RWPE1 (cell line): Measurements from ENCODE around the gene DKK1.

Experiments used
- CTCF ChIA-PET: fragments of 350-600 bp; sonication (Branson Sonifier 250); formaldehyde crosslinking; extraction: SDS; loops from one replicate; lab custom pipeline; 2021; lab: Yijun Ruan, JAX
- POLR2A ChIA-PET: fragments of 400-600 bp; formaldehyde crosslinking; extraction: SDS; loops from one replicate; lab custom pipeline; 2020; ENCODE audit warnings: antibody characterized with exemption; ENCODE audit not compliant: low non-redundant PET; lab: Yijun Ruan, JAX
- DNase-seq: peaks from one replicate; pipeline ENCODE4 v3.0.0; 2012; ENCODE audit warnings: low spot score
- H3K27ac ChIP-seq: fragments of 450-650 bp; 2 replicates; pipeline ENCODE4 v1.5.1; 2017
- CTCF ChIP-seq: fragments of 450-650 bp; conservative IDR thresholded peaks from 2 replicates; pipeline ENCODE4 v1.5.1; 2017; ENCODE audit warnings: low read depth, mild to moderate bottlenecking

DKK1 gene

GRCh38 chr10:52313933-52314821, at the start of gene DKK1:
DKK1 (plus strand) TSS chr10:52314281; CDS start chr10:52314435, 154 bp downstream.
- peak; percentile 81 for DNase-seq
- CTCF ChIA-PET, result interaction anchor here (0.6 to 1.8 kb wide), 15 partner anchors 13 to 813 kb away, joined by 3 to 7 read pairs (median 3); no protein-coding TSS in a partner anchor

GRCh38 chr10:52265131-52265926, 48.8 kb upstream of the DKK1 start:
- no peak for TF ChIP-seq CTCF
- CTCF ChIA-PET, result interaction anchor here (0.5 kb wide), 1 partner anchor 261 kb away, joined by 3 read pairs; no protein-coding TSS in a partner anchor
- POLR2A ChIA-PET, result no interaction called here
- DNase-seq, result no peak
- H3K27ac ChIP-seq, result no peak overlapping the region

More at GRCh38 chr10:52313933-52314821, at the start of gene DKK1:
- peak; percentile 91 for TF ChIP-seq CTCF
- POLR2A ChIA-PET, result interaction anchor here (0.6 kb wide), 1 partner anchor 130 kb away, joined by 3 read pairs; no protein-coding TSS in a partner anchor
- H3K27ac ChIP-seq, result peak within 1 kb of the TSS; percentile 87

GRCh38 chr10:52266858-52267257, 47.2 kb upstream of the DKK1 start:
- ChIA-PET CTCF (no interaction called here), POLR2A (no interaction called here)
- DNase-seq, result no peak
- no peak overlapping the region for H3K27ac ChIP-seq
- TF ChIP-seq CTCF, result no peak

- no peak for DNase-seq
- POLR2A ChIA-PET, result no interaction called here
- CTCF ChIA-PET, result interaction anchor here (0.7 kb wide), 1 partner anchor 174 kb away, joined by 3 read pairs; no protein-coding TSS in a partner anchor
- no peak for TF ChIP-seq CTCF
- no peak overlapping the region for H3K27ac ChIP-seq
Measured at GRCh38 chr10:52268790-52269189, 45.3 kb upstream of the DKK1 start.

GRCh38 chr10:52269233-52269632, 44.8 kb upstream of the DKK1 start:
- H3K27ac ChIP-seq, result no peak overlapping the region
- ChIA-PET POLR2A (no interaction called here), CTCF (interaction anchor here (0.7 kb wide), 1 partner anchor 173 kb away, joined by 3 read pairs; no protein-coding TSS in a partner anchor)
- DNase-seq, result no peak
- TF ChIP-seq CTCF, result no peak

GRCh38 chr10:52276163-52276562, 37.9 kb upstream of the DKK1 start:
- DNase-seq, result no peak
- H3K27ac ChIP-seq, result no peak overlapping the region
- no peak for TF ChIP-seq CTCF
- POLR2A ChIA-PET, result no interaction called here
- CTCF ChIA-PET, result no interaction called here
